GM12891 (cell line): Measurements from ENCODE around the gene PTPRT.

Experiments
- POLR2A ChIP-seq: IDR thresholded peaks from 2 replicates; pipeline ENCODE4 v1.6.1; 2011; ENCODE audit warnings: low read depth, low read length, control low read depth
- POLR2AphosphoS5 ChIP-seq: IDR thresholded peaks from 2 replicates; pipeline ENCODE4 v1.6.1; 2011; ENCODE audit warnings: low read depth, low read length, control low read depth
- POU2F2 ChIP-seq: IDR thresholded peaks from 2 replicates; pipeline ENCODE4 v1.6.1; 2011; ENCODE audit warnings: low read depth, mild to moderate bottlenecking, control low read depth, low read length, moderate library complexity
- SPI1 ChIP-seq: IDR thresholded peaks from 2 replicates; pipeline ENCODE4 v1.6.1; 2011; ENCODE audit warnings: low read depth, low read length, control low read depth

DNA sequence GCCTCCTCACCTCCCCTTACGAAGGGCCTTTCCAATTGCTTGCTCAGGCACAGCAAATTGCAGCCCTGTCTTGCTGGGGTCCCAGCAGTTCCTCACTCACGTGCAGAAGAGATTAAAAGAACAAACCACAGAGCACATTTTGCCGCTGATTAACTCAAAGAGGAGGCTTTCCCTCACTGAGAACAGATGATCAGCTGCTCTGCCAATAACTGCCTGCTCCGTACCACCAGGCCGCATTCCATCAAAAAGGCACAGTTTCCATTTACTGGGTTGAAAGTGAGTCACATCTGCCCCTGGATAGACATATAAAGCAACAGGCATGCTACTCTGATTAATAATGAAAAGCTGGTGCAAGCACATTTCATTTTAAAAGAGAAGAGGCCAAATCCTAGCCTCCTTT, 446.8 kb downstream of the PTPRT start:
- TF ChIP-seq SPI1: no peak
- TF ChIP-seq POLR2A: no peak
- no peak for TF ChIP-seq POLR2AphosphoS5
- TF ChIP-seq POU2F2: no peak
